ENCODE results near the gene FOXF1. TPM values are rescaled to one million over a fixed set of nuclear protein-coding genes. Genes with fewer than 3 reads are reported as not detected.
A peak's percentile ranks its signal among the peaks of the same experiment; 100 is the strongest.

Gene FOXF1
- total RNA-seq, 1 donor from 2014 or later, result not detected

DNA sequence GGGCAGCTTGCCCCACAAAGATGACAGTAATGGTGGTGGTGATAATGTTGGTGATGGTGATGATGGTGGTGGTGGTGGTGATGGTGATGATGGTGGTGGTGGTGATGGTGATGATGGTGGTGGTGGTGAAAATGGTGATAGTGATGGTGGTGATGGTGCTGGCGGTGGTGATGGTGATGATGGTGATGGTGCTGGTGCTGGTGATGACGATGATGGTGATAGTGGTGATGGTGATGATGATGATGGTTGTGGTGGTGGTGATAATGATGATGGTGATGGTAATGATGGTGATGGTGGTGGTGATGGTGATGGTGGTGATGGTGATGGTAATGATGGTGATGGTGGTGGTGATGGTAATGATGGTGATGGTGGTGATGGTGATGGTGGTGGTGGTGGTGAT lies 46.3 kb upstream of the FOXF1 start:
- Histone ChIP-seq H3K9ac (no peak overlapping the region), H3K36me3 (no peaks in the 10 kb centered on the region), H3K79me2 (ENCODE audit: low read depth) (no peaks in the 10 kb centered on the region), H3K4me3 (no peak overlapping the region), H3K27ac (no peak overlapping the region), H3K9me3 (ENCODE audit: low read depth) (no peaks in the 10 kb centered on the region), H3K4me1 (no peaks in the 10 kb centered on the region), H3K4me2 (no peak overlapping the region), H2AFZ (replicated peaks) (no peak overlapping the region), H3K27me3 (no peaks in the 10 kb centered on the region), H3F3A (ENCODE audit: low read depth) (no peaks in the 10 kb centered on the region), H4K20me1 (ENCODE audit: low read depth) (no peaks in the 10 kb centered on the region)
- DNase-seq (ENCODE audit: low spot score), result no peak
- H3K4me1 Mint-ChIP-seq, result no peaks in the 10 kb centered on the region
- no peaks in the 10 kb centered on the region for H3K36me3 Mint-ChIP-seq
- TF ChIP-seq CTCF (IDR thresholded peaks at IDR 0.05), result no peak
- no peak for TF ChIP-seq EZH2 (IDR thresholded peaks at IDR 0.05)
- no peak for TF ChIP-seq EZH2phosphoT487 (IDR thresholded peaks at IDR 0.05)
- no peak overlapping the region for H3K27ac Mint-ChIP-seq
- peaks cover 16% of the 10 kb centered on the region for H3K27me3 Mint-ChIP-seq (ENCODE audit: insufficient read depth, low read depth)
- peaks cover 18% of the 10 kb centered on the region for H3K9me3 Mint-ChIP-seq
- H3K4me3 Mint-ChIP-seq, result peak overlapping the region; percentile 14

DNA sequence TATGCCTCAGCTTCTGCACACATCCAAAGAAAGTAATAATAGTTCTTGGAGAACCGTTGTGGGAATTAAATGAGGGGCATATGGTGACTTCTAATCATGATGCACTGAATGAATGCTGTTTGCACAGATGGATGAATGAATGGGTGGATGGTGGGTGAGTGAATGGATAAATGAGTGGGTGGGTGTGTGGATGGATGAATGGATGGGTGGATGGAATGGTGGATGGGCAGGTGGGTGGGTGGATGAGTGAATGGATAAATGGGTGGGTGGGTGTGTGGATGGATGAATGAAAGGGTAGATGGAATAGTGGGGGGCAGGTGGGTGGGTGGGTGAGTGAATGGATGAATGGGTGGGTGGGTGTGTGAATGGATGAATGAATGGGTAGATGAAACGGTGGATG lies 44.9 kb upstream of the FOXF1 start:
- no peaks in the 10 kb centered on the region for H3K9me3 ChIP-seq (ENCODE audit: low read depth)
- no peak for DNase-seq (ENCODE audit: low spot score)
- no peaks in the 10 kb centered on the region for H3K4me1 ChIP-seq
- no peak overlapping the region for H2AFZ ChIP-seq (replicated peaks)
- Mint-ChIP-seq H3K4me3 (no peak overlapping the region), H3K36me3 (no peaks in the 10 kb centered on the region), H3K9me3 (peaks cover 18% of the 10 kb centered on the region), H3K4me1 (no peaks in the 10 kb centered on the region), H3K27ac (no peak overlapping the region), H3K27me3 (ENCODE audit: insufficient read depth, low read depth) (peaks cover 7% of the 10 kb centered on the region)
- no peaks in the 10 kb centered on the region for H3K27me3 ChIP-seq
- H3K79me2 ChIP-seq (ENCODE audit: low read depth), result no peaks in the 10 kb centered on the region
- no peaks in the 10 kb centered on the region for H3F3A ChIP-seq (ENCODE audit: low read depth)
- H3K27ac ChIP-seq, result no peak overlapping the region
- TF ChIP-seq EZH2phosphoT487 (IDR thresholded peaks at IDR 0.05), result no peak
- TF ChIP-seq EZH2 (IDR thresholded peaks at IDR 0.05), result no peak
- no peak for TF ChIP-seq CTCF (IDR thresholded peaks at IDR 0.05)
- H3K4me3 ChIP-seq, result no peak overlapping the region
- H3K9ac ChIP-seq, result no peak overlapping the region
- H3K4me2 ChIP-seq, result no peak overlapping the region
- H3K36me3 ChIP-seq, result no peaks in the 10 kb centered on the region
- H4K20me1 ChIP-seq (ENCODE audit: low read depth), result no peaks in the 10 kb centered on the region

DNA sequence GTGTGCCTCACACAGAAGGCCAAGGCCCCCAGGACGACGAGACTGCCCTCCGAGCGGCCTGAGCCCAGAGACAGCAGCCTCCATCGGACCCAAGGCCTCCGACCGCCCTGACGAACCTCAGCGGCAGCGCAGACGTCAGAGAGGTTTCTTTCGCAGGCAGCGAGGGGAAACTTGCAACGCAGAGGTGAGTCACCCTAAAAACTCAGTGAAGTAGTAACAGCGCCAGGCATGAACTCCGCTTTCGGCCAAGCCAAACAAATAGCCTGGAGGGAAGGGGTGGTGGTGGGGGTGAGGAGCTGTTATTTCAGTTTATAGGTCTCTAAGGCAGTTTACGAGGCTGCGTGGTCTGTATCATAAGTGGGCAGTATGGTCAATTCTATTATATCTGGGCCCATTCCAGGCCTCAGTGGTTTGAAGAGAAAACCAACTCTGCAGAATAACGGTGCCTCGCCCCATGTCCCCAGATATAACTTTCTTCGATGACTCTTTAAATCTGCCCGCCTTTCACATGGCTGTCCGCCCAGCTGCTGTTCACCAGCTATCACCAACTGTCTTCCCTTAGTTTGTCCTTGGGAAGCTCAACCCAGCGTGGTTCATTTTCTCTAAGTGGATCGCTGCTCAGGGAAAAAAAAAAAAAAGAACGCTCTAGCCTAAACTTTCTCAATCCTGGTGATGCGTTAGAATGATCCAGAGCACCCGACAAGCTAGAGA lies 43.5 kb upstream of the FOXF1 start:
- no peak overlapping the region for H3K4me2 ChIP-seq

More for the DNA sequence above, 43.5 kb upstream of the FOXF1 start:
- H3K4me1 ChIP-seq, result no peaks in the 10 kb centered on the region
- no peaks in the 10 kb centered on the region for H3K4me1 Mint-ChIP-seq
- no peak for TF ChIP-seq CTCF (IDR thresholded peaks at IDR 0.05)
- no peak for TF ChIP-seq EZH2 (IDR thresholded peaks at IDR 0.05)
- TF ChIP-seq EZH2phosphoT487 (IDR thresholded peaks at IDR 0.05), result no peak
- DNase-seq (ENCODE audit: low spot score), result no peak
- H2AFZ ChIP-seq (replicated peaks), result no peak overlapping the region
- H3K27ac Mint-ChIP-seq, result no peak overlapping the region
- no peaks in the 10 kb centered on the region for H3K36me3 ChIP-seq
- H3K27me3 ChIP-seq, result no peaks in the 10 kb centered on the region
- no peaks in the 10 kb centered on the region for H3K36me3 Mint-ChIP-seq
- peaks cover 11% of the 10 kb centered on the region for H3K9me3 Mint-ChIP-seq
- H3F3A ChIP-seq (ENCODE audit: low read depth), result no peaks in the 10 kb centered on the region
- H3K4me3 ChIP-seq, result no peak overlapping the region
- H4K20me1 ChIP-seq (ENCODE audit: low read depth), result no peaks in the 10 kb centered on the region
- H3K79me2 ChIP-seq (ENCODE audit: low read depth), result no peaks in the 10 kb centered on the region
- H3K27me3 Mint-ChIP-seq (ENCODE audit: insufficient read depth, low read depth), result peaks cover 7% of the 10 kb centered on the region
- no peak overlapping the region for H3K4me3 Mint-ChIP-seq
- H3K9me3 ChIP-seq (ENCODE audit: low read depth), result no peaks in the 10 kb centered on the region
- no peak overlapping the region for H3K9ac ChIP-seq
- no peak overlapping the region for H3K27ac ChIP-seq

Data from neural progenitor cell (in vitro differentiated cells).